ENCODE data around the gene RALGAPB.

RALGAPB gene

DNA sequence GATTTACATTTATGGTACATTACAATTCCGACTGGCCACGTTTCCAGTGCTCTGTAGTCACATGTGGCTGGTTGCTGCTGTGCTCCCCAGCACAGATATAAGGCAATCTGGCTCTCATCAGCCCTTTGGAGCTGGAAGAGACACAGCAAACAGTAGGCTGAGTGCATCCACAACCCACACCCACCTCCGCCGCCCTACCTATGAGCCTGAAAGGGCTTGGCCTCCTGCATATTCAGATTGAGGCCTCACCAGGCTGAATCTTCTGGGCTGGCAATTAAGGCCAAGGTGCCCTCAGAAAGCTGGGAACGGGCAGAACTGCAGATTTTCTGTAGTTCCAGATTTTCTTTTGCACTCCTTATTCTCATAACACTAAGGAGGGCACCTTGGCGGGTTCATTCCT is 34.8 kb upstream of the RALGAPB start:
- no peak for TF ChIP-seq CEBPB (IDR thresholded peaks at IDR 0.05)
- TF ChIP-seq, protein P1, sequence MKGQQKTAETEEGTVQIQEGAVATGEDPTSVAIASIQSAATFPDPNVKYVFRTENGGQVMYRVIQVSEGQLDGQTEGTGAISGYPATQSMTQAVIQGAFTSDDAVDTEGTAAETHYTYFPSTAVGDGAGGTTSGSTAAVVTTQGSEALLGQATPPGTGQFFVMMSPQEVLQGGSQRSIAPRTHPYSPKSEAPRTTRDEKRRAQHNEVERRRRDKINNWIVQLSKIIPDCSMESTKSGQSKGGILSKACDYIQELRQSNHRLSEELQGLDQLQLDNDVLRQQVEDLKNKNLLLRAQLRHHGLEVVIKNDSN (IDR thresholded peaks at IDR 0.05) = no peak
- no peak for TF ChIP-seq CREB1 (IDR thresholded peaks at IDR 0.05; ENCODE audit: low read depth)
- no peak for TF ChIP-seq YY1 (IDR thresholded peaks at IDR 0.05; ENCODE audit: low read depth)
- TF ChIP-seq, protein P2, sequence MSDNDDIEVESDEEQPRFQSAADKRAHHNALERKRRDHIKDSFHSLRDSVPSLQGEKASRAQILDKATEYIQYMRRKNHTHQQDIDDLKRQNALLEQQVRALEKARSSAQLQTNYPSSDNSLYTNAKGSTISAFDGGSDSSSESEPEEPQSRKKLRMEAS (IDR thresholded peaks at IDR 0.05) = no peak
- TF ChIP-seq EGR1 (IDR thresholded peaks at IDR 0.05) = no peak
- TF ChIP-seq EP300 (IDR thresholded peaks at IDR 0.05; ENCODE audit: borderline replicate concordance) = no peak
- TF ChIP-seq ZBTB7A (IDR thresholded peaks at IDR 0.05; ENCODE audit: low read depth) = no peak
- TF ChIP-seq FOXM1 (IDR thresholded peaks at IDR 0.05; ENCODE audit: borderline replicate concordance, low read depth) = no peak
- no peak for TF ChIP-seq RAD21 (IDR thresholded peaks at IDR 0.05; ENCODE audit: low read depth)
- TF ChIP-seq TAF1 (IDR thresholded peaks at IDR 0.05; ENCODE audit: low read depth) = no peak
- no peak for TF ChIP-seq TEAD4 (IDR thresholded peaks at IDR 0.05)
- TF ChIP-seq, protein P3, sequence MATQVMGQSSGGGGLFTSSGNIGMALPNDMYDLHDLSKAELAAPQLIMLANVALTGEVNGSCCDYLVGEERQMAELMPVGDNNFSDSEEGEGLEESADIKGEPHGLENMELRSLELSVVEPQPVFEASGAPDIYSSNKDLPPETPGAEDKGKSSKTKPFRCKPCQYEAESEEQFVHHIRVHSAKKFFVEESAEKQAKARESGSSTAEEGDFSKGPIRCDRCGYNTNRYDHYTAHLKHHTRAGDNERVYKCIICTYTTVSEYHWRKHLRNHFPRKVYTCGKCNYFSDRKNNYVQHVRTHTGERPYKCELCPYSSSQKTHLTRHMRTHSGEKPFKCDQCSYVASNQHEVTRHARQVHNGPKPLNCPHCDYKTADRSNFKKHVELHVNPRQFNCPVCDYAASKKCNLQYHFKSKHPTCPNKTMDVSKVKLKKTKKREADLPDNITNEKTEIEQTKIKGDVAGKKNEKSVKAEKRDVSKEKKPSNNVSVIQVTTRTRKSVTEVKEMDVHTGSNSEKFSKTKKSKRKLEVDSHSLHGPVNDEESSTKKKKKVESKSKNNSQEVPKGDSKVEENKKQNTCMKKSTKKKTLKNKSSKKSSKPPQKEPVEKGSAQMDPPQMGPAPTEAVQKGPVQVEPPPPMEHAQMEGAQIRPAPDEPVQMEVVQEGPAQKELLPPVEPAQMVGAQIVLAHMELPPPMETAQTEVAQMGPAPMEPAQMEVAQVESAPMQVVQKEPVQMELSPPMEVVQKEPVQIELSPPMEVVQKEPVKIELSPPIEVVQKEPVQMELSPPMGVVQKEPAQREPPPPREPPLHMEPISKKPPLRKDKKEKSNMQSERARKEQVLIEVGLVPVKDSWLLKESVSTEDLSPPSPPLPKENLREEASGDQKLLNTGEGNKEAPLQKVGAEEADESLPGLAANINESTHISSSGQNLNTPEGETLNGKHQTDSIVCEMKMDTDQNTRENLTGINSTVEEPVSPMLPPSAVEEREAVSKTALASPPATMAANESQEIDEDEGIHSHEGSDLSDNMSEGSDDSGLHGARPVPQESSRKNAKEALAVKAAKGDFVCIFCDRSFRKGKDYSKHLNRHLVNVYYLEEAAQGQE (IDR thresholded peaks at IDR 0.05; ENCODE audit: low read depth) = no peak

DNA sequence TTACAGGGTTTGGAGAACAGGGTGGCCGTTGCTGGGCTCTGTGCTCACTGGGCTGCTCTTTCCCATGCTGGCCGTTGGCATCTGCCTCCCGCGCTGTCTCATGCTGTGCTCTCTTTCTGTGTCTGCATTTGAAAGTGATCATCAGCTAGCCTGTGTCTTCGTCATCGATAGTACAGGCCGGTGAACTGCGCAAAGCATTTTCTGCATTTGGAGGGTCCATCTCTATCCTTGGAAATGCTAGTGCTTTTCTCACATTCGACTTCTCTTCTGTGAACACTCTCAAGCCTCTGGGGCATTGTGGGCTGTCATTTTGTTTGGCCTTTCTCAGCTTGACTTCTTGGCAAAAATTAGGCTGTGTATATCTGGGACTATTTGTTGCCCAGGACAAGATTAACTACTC is 30.7 kb upstream of the RALGAPB start:
- TF ChIP-seq, protein P1 (IDR thresholded peaks at IDR 0.05) = no peak
- TF ChIP-seq TEAD4 (IDR thresholded peaks at IDR 0.05) = no peak
- no peak for TF ChIP-seq YY1 (IDR thresholded peaks at IDR 0.05; ENCODE audit: low read depth)
- TF ChIP-seq ZBTB7A (IDR thresholded peaks at IDR 0.05; ENCODE audit: low read depth) = no peak
- TF ChIP-seq TAF1 (IDR thresholded peaks at IDR 0.05; ENCODE audit: low read depth) = no peak
- no peak for TF ChIP-seq EP300 (IDR thresholded peaks at IDR 0.05; ENCODE audit: borderline replicate concordance)
- TF ChIP-seq, protein P2 (IDR thresholded peaks at IDR 0.05) = no peak
- no peak for TF ChIP-seq NFIC (IDR thresholded peaks at IDR 0.05)
- TF ChIP-seq RAD21 (IDR thresholded peaks at IDR 0.05; ENCODE audit: low read depth) = no peak
- no peak for TF ChIP-seq FOXM1 (IDR thresholded peaks at IDR 0.05; ENCODE audit: borderline replicate concordance, low read depth)
- no peak for TF ChIP-seq CREB1 (IDR thresholded peaks at IDR 0.05; ENCODE audit: low read depth)

DNA sequence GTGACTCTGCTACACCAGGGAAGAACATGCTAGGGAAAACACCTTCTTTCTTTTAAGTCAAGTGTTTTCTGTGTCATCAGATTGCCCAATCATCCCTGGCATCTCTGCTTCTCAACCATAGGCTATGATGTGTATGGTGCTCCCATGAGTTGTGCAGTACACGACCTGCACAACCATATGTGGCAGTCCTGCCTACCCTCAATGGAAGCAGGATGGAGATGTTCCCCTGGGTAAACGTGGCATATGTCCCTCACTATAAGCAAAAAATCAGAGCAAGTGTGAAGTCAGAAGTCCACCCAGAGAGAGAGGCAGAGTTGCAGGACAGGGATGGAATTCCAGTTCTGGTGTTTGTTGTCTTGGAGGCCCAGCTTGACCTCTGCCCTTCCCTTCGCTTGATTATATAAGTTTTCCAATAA is 27.3 kb upstream of the RALGAPB start:
- TF ChIP-seq FOXM1 (IDR thresholded peaks at IDR 0.05; ENCODE audit: borderline replicate concordance, low read depth) (no peak), EP300 (IDR thresholded peaks at IDR 0.05; ENCODE audit: borderline replicate concordance) (no peak), TCF12 (IDR thresholded peaks at IDR 0.05; ENCODE audit: low read depth) (no peak), CEBPB (IDR thresholded peaks at IDR 0.05) (no peak), TAF1 (IDR thresholded peaks at IDR 0.05; ENCODE audit: low read depth) (no peak), ZBTB7A (IDR thresholded peaks at IDR 0.05; ENCODE audit: low read depth) (no peak), NFIC (IDR thresholded peaks at IDR 0.05) (no peak), EGR1 (IDR thresholded peaks at IDR 0.05) (no peak), CREB1 (IDR thresholded peaks at IDR 0.05; ENCODE audit: low read depth) (no peak), TEAD4 (IDR thresholded peaks at IDR 0.05) (no peak), YY1 (IDR thresholded peaks at IDR 0.05; ENCODE audit: low read depth) (no peak), RAD21 (IDR thresholded peaks at IDR 0.05; ENCODE audit: low read depth) (no peak)
- TF ChIP-seq, protein P3 (IDR thresholded peaks at IDR 0.05; ENCODE audit: low read depth) = no peak
- TF ChIP-seq, protein P1 (IDR thresholded peaks at IDR 0.05) = no peak
- TF ChIP-seq, protein P2 (IDR thresholded peaks at IDR 0.05) = no peak

DNA sequence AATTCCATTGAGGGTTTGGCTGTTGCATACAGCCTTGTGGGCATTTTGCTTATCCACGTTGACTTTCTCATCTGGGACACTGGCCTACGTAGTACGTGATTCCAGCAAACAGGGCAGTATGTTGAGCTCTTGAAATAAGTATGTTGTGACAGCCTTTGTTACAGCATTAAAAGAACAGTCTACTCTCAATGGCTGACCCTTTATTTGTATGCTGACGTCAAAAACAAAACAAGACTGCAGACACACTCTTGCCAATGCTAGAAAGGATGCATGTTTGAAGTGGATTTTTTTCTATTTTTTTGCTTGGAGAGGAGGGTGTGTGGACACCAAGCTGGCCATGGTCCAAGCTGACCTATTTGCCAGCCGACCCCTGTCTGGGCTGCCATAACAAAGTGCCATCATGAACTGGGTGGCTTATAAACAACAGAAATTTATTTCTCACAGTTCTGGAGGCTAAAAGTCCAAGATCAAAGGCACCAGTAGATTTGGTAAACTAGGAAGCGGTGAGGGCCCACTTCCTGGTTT is 26.7 kb upstream of the RALGAPB start:
- no peak for TF ChIP-seq YY1 (IDR thresholded peaks at IDR 0.05; ENCODE audit: low read depth)
- TF ChIP-seq TAF1 (IDR thresholded peaks at IDR 0.05; ENCODE audit: low read depth) = no peak
- TF ChIP-seq, protein P2 (IDR thresholded peaks at IDR 0.05) = no peak
- no peak for TF ChIP-seq EGR1 (IDR thresholded peaks at IDR 0.05)
- TF ChIP-seq RAD21 (IDR thresholded peaks at IDR 0.05; ENCODE audit: low read depth) = no peak
- TF ChIP-seq CEBPB (IDR thresholded peaks at IDR 0.05) = no peak
- no peak for TF ChIP-seq ZBTB7A (IDR thresholded peaks at IDR 0.05; ENCODE audit: low read depth)
- TF ChIP-seq FOXM1 (IDR thresholded peaks at IDR 0.05; ENCODE audit: borderline replicate concordance, low read depth) = no peak
- no peak for TF ChIP-seq TCF12 (IDR thresholded peaks at IDR 0.05; ENCODE audit: low read depth)
- TF ChIP-seq, protein P3 (IDR thresholded peaks at IDR 0.05; ENCODE audit: low read depth) = no peak
- TF ChIP-seq, protein P1 (IDR thresholded peaks at IDR 0.05) = no peak
- no peak for TF ChIP-seq EP300 (IDR thresholded peaks at IDR 0.05; ENCODE audit: borderline replicate concordance)
- TF ChIP-seq CREB1 (IDR thresholded peaks at IDR 0.05; ENCODE audit: low read depth) = no peak
- no peak for TF ChIP-seq TEAD4 (IDR thresholded peaks at IDR 0.05)

Measured in Ishikawa (cell line).